GM18870 (cell line): ENCODE data around the gene ERVW-1.
"Not testable (repeated sequence)": the region's sequence is repeated elsewhere in the genome, so short reads cannot be mapped to it uniquely, and the experiment has no call there.

ENCODE experiments used
- ATAC-seq: cut with Tn5 transposase; IDR thresholded peaks from one replicate; pipeline ENCODE4 v1.9.1; 2021; ENCODE audit warnings: moderate library complexity; ENCODE audit not compliant: unreplicated experiment

Gene ERVW-1, protein sequence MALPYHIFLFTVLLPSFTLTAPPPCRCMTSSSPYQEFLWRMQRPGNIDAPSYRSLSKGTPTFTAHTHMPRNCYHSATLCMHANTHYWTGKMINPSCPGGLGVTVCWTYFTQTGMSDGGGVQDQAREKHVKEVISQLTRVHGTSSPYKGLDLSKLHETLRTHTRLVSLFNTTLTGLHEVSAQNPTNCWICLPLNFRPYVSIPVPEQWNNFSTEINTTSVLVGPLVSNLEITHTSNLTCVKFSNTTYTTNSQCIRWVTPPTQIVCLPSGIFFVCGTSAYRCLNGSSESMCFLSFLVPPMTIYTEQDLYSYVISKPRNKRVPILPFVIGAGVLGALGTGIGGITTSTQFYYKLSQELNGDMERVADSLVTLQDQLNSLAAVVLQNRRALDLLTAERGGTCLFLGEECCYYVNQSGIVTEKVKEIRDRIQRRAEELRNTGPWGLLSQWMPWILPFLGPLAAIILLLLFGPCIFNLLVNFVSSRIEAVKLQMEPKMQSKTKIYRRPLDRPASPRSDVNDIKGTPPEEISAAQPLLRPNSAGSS

DNA sequence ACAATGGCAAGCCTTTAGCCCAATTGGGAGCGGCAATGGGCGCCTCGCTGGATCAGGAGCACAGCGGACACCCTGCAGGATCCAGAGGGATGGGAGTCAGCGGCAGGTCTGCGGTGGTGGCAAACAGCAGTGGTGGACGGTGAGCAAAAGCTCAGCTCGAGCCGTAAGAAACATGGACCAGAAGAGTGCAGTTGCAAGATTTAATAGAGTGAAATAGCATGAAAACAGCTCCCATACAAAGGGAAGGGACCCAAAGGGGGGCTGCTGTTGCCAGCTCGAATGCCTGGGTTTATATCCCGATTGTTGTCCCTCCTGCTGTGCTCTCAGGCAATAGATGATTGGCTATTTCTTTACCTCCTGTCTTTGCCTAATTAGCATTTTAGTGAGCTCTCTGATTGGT is at the start of gene ERVW-1:
ERVW-1 (minus strand) TSS at position 266 of the 400 bp plus-strand sequence. CDS start 7,565 bp downstream, outside the sequence.
- ATAC-seq, result not testable (repeated sequence)

DNA sequence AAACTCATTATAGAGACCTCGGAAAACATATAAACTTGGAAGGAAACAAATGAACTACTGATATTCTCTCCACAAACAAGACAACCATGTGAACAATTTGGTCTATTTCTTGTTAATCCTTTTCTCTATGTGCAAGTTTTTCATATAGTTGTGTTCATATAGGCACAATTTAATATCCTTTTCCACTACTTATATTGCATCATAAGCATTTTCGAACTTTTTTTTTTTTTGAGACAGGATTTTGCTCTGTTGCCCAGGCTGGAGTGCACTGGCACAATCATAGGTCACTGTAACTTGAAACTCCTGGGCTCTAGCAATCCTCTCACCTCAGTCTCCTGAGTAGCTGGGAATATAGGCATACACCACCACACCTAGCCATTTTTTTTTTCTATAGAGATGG is 45.4 kb upstream of the ERVW-1 start:
- ATAC-seq, result no peak

DNA sequence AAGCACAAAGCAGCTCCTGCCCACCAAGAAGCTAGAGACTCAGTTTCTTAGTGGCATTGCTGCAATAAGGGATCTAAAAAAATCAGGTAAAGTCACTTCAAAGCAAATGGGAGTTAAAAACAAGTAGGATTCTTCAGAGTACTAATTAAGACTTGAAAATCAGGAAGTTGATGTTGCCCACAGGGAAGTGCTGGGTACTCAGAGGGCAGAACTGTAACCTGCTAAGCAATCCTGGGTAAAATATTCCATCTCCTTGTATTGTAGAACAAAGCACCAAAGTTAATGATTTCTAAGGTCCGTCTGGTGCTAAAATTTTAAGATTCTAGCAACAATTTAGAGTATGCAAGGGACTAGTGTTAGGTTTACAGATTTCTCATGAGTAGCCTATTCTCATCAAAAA is 42.3 kb upstream of the ERVW-1 start:
- ATAC-seq, result no peak

DNA sequence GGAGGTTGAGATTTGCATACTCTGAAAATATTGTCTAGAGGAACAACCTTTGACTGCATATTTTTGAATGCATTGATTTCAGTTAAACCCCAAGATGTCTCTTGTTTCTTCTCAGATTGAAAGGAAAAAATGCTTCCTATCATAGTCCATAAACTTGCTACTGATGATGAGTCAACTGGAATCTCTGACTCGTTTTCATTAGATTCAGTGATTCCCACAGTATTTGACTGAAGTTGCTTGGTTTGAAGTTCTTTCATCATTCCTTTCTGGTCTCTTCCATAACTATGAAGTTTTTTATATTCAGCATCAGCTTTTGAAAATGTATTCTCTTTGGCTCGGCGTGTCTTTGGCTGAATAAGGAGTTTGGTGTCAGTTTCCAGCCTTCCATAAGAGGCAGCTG is 39.9 kb upstream of the ERVW-1 start:
- no peak for ATAC-seq

DNA sequence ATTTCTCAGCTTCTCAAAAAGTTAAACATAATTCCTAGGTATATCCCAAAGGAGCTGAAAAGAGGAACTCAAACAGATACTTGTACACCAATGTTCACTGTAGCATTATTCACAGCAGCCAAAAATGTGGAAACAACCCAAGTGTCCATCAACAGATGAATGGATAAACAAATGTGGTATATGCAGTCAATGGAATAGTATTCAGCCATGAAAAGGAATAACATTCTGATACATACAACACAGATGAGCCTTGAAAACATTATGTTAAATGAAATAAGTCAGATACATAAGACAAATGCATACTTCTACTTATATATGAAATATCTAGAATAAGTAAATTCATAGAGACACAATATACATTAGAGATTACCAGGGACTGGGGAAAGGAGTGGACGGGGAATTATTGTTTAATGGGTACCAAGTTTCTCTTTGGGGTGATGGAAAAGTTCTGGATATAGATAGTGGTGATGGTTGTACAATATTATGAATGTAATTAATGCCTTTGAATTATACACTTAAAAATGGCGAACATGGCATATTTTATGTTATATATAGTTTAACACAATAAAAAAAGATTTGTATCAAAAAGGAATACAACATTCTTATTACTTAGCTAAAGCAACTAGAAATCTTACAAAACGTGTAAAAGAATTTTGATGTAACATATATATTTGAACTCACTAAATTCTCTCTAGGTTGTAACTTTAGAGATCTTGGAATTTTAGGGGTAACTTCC is 35.6 kb upstream of the ERVW-1 start:
- no peak for ATAC-seq

DNA sequence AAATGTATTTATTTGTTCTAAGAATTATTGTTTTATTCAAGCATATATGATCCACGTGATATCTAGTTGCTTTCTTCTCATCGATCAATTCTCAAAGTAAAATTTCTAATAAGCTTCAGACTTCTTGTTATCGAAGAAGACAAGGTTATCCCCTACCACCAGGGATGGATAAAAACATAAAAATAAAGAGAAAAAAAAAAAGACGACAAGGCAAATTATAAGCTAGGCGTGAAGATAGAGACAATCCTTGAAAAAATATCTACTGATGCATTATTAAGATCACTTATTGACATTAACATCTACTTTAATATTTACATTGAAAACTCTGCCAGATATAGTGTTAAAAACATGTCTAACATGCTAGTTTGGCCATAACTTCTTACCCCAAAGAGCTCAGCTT is 31.2 kb upstream of the ERVW-1 start:
- no peak for ATAC-seq

DNA sequence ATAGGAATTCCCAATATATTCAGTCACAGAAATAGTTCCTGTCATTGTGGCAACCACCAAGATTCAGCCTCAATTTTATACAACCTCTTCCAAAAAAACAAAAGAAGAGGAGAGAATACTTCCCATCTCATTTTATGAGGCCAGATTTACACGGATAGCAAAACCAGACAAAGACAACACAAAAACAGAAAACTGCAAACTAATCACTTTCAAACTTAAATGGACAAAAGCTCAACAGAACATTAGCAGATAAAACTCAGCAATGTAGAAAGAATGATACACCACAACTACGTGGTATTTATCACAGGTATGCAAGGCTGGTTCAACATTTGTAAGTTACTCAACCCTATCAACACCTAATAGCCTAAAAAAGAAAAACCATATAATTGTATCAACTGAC is 28.6 kb upstream of the ERVW-1 start:
- no peak for ATAC-seq

DNA sequence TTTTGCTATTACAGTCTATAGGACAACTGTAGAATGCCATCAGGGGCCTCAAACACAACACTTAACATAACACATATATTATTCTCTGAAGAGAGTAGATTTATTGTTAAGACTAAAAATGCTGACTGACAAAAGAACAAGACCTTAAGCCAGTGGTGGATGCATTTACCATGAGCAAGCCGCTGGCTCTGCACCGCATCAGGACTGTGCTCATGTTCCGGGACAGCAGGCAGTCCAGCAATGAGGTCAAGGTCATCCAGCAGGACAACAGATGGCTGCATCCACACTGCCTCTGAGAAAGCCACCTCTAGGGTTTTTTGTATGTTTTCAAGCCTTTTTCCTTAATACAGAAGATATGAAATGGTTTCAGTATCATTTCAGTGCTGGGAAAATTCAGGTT is 26.8 kb upstream of the ERVW-1 start:
- no peak for ATAC-seq

DNA sequence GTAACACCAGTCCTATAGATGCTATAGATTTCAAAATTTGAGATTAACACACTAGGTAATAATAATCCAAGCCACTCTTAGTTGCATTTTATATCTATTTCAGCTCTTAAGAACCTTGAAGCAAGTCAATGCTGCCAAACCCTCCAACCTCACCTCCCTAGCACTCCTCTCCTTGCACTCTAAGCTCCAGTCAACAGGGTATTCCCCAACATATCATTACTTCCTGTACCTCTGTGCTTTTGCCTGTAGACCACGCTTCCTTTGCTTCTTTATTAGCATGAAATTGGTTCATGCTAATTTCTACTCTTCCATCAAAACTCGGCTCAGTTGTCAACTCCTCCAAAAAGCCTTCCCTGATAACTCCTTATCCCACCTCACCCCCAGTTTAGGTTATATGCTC is 26.0 kb upstream of the ERVW-1 start:
- ATAC-seq, result no peak

DNA sequence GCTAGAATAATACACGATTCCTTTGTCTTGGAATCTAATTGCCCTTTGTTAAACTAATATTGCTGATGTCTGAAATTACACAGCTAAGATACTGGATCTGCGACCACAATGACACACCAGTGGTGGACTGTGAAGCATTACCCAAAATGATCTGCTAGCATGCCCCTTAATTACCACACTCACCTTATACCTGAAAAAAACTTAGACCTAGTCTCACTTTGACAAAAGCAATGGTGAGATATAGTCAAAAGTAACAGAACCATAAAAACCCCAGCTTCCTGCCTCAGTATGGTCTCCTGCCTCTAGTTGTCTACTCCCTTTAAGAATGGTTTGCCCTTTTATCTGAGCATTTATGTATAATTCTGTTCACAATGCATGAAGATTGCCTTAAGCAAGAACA is 20.8 kb upstream of the ERVW-1 start:
- no peak for ATAC-seq

DNA sequence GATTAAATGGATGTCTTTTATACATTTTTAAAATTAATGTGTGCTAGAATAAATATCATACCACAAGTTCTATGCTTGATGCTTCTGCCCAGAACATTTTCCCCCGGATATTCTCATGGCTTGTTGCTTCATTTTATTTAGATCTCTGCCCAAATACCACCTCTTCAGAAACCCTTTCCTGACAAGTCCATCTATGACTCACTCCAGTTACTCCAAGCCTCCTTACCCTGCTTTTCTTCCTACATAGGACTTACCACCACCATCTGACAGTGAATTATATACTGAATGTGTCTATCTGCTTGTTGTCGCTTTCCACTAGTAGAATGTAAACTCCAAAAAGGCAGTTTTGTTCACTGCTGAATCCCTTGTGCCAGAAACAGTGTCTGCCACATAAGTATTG is 19.1 kb upstream of the ERVW-1 start:
- ATAC-seq, result no peak

DNA sequence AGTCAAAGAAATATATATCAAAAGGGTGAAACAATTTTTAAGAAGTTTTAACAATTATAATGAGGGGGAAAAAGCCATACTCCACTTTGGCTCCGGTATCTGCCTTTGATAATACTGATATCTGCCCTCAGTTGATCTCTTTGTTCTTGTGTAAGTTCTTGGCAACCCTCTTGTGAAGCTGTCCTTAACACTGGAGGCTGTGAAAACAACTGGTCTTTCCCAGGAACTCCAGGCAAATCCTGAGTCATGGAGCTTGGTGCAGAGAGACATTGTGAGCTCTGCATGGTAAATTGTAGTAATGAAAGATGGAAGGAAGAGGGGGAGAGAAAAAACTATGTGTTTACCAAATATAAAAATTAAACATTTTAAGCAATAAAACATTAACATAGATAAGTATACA is 11.9 kb upstream of the ERVW-1 start:
- ATAC-seq, result no peak

DNA sequence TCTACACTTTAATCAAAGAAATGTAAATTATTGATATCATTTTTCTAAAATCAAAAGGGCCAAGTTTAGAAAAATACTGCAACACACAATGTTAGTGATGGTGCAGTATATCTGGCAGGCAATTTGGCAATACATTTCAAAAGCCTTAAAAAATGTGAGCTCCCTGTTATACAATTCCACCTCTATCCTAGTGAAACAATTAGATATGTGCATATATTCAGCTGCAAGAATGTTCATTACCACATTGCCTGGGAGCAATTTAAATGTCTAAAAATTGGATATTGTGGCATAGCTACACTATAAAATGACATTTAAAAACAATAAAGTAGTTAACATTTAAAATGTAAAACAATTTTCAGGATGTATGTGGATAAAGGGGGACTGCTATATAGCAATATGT is 10.1 kb upstream of the ERVW-1 start:
- no peak for ATAC-seq

DNA sequence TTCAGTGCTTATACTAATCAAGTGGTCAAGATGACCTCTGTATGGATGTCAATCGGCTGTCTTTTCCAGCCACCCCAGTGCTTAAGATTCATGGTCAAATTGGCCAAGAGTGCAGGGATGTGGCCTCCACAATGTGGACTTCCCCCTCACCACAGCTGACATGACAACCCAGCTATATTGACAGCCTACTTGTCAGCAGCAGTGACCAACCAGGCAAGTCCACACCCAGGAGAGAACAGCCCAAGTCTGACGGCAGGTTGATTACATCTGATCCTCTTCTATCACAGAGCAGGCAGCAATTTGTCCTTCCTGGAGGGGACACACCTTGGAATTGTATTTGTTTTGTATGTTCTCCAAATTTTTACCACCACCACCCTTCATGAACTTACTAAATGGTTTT is 8.2 kb upstream of the ERVW-1 start:
- ATAC-seq, result no peak

DNA sequence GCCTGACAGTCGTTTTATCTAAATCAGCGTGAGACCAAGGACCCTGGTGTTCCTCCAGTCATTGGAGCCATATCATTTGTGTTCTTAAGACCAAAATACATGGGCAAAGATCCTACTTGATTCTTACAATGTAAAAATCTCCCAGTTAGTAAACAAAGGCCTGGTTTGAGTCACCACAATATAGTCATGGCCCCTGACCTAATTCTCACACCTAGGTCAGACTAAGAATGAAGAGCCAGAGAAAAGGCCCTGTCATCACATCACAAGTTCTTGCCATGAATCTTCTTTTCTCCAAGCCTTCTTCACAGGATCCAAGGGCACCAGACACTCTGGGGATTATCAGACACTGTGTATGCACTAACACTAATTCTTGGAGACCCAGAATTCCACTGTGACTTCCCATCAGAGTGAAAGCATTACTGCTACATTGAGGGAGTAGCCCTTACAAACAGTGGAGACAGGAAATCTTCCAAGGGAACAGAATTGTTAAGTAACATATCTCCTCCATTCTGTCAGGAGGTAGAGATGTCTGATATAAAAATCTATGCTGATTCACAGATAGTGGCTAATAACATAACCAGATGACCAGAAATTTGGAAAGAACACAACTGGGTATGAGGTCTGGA is 7.6 kb upstream of the ERVW-1 start:
- ATAC-seq, result no peak

DNA sequence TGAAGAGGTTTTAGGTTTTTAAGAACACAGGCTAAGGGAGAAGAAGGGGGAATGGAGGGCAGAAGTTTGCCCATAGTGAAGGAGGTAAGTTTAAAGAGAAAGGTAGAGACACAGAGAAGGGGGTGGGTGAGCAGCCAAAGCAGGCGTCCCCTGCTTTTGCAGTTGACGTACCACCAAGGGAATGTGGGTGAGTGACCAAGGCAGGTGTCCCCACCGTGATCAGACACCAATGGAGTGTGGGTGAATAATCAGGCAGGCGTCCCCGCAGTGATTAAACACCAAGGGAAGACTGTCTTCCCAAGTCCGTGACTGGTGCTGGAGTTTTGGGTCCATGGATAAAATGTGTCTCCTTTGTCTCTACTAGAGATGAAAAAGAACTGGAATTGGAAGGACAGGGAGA is 6.5 kb upstream of the ERVW-1 start:
- not testable (repeated sequence) for ATAC-seq

DNA sequence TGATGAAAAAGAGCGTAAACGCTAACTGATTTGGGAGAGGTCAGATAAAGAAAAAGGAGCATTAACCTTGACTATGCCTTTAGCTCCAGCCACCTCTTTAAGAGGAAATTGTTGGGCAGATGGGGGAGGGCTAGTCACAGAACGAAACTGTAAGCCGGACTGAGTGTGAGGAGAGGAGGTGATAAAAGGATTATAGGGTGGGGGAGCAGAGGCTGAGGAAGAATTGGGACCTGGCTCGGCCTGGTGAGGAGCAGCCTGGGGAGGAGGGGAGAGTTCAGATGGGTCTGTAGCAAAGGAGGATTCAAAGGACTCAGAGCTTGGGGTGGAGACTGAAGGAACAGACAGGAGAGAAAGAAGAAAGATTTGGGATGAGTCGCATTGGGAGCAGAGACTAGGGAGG is 5.9 kb upstream of the ERVW-1 start:
- not testable (repeated sequence) for ATAC-seq

DNA sequence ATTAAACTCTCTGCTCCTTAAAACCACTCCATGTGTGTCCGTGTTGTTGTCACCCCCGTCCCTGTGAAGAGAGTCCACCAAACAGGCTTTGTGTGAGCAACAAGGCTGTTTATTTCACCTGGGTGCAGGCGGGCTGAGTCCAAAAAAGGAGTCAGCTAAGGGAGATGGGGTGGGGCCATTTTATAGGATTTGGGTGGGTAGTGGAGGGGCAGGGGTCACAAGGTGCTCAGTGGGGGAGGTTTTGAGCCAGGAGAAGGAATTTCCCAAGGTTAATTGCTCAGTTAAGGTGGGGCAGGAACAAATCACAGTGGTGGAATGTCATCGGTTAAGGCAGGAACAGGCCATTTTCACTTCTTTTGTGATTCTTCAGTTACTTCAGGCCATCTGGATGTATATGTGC is 1.4 kb upstream of the ERVW-1 start:
- not testable (repeated sequence) for ATAC-seq

DNA sequence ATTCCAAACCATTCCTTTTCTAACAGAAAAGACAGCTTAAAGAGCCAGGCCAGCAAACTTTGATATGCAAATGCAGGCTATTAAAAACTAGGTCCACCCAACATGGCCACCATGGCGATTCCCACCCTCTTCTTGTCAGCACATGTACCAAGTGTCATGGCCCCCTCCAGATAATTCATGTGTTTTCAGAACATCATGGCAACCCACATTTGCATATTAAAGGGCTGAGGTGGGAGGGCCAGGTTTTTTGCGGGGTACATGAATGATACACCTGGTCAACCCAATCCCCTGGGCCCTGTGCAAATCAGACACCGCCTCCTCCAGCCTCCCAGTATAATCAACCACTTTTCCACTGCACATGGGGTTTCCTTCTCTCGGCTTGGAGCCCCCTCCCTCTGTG is 965 bp upstream of the ERVW-1 start:
- ATAC-seq, result no peak

DNA sequence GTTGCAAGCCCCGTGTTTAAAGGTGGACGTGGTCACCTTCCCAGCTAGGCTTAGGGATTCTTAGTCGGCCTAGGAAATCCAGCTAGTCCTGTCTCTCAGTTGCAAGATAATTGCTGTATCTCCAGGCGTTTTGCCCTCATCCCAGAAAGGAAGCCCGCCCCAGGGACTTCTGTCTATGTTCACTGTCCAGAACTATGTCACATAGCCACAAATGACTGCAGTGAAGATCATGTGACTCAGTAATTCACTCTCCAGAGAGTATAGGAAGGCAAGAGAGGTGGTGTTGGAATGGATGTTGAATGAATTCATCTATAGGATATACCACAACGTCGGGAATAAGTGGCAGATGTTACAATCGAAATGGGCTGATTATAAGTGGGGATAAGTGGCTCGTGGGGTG is 349 bp upstream of the ERVW-1 start:
- ATAC-seq, result no peak

DNA sequence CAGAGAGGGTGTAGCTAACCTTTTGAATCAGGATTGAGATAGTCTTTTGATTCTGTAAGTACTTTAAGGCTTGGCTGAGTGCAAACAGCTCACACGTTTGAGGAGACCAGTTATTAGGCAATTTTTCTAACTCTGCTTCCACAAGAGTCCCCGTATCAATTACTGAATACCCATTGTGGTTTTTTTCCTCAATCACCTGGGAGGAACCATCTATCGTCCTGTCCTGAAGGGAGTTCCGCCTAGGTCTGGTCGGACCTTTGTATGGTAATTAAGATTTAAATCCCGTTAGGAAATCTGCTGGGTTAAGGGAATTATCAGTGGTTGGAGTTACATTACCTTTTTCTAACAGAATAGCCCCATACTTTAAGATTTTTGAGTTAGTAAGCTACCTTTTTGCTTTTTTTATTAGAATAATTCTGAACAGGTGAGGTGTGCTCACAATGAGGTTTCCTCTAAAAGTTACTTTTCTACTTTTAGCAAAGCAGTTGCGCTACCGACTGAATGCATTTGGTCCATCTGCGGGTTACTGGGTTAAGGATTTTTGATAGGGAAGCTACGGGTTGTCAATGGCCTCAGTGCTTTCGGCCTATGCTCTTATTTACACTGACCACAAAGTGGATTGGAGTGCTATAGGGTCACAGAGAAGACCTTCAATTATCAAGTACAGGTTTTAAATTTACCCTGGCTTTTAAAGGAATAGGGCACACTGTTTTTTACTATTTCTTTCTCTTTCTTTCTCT is 1.7 kb downstream of the ERVW-1 start:
- ATAC-seq, result not testable (repeated sequence)
